OCI-LY1 (cell line): ENCODE results near the gene PPP1R18.

Source experiments
- EZH2 ChIP-seq: fragments of 200-600 bp; sonication (generic), shearing (Covaris generic); IDR thresholded peaks from 2 replicates; pipeline ENCODE4 v1.8.0; 2017; ENCODE audit warnings: borderline replicate concordance, mixed run types, mild to moderate bottlenecking, antibody characterized with exemption, low read length, moderate library complexity, mixed read lengths
- TF ChIP-seq, protein P1 (sequence below): fragments of 200-600 bp; sonication (generic), shearing (Covaris generic); IDR thresholded peaks from 2 replicates; pipeline ENCODE4 v1.5.1; 2017; ENCODE audit warnings: mild to moderate bottlenecking, antibody characterized with exemption, low read length, moderate library complexity, mixed read lengths

DNA sequence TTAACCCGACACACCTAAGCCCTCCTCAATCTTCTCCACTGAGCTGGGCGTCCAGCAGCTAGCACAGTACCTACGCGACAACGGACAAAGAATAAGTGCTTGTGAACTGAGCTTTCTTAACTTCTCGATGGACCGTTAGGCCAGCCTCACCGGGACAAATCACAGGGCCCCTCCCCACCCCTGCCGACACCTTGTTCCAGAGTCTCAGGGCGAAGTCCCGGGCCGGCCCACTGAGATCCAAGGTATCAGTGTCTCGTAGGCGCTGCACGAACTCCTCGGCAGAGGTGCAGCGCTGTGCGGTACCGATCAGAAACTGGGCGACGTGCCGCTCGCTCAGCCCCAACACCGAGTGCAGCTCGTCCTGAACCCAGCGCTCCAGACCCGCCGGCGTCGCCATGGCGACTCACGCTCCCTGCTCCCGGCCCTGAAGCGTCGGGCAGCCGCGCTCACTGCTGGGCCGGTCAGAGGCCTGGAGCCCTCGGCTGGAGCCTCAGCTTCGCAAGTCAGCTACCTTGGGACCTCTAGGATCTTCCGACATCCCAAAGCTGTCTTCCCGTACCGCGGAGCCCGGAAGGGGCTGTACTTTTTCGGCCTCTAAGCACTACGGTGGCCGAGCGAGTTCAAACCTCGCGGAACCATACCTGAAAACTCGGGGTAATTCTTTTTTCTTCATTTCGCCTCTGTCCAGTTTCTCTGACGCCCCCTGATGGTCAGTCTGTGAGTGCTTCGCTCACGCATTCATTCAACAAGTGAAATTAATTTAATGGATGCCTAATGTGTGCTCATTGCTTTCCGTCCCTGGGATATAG lies 13.8 kb downstream of the PPP1R18 start, which contains the start of gene DHX16:
- TF ChIP-seq, protein P1, sequence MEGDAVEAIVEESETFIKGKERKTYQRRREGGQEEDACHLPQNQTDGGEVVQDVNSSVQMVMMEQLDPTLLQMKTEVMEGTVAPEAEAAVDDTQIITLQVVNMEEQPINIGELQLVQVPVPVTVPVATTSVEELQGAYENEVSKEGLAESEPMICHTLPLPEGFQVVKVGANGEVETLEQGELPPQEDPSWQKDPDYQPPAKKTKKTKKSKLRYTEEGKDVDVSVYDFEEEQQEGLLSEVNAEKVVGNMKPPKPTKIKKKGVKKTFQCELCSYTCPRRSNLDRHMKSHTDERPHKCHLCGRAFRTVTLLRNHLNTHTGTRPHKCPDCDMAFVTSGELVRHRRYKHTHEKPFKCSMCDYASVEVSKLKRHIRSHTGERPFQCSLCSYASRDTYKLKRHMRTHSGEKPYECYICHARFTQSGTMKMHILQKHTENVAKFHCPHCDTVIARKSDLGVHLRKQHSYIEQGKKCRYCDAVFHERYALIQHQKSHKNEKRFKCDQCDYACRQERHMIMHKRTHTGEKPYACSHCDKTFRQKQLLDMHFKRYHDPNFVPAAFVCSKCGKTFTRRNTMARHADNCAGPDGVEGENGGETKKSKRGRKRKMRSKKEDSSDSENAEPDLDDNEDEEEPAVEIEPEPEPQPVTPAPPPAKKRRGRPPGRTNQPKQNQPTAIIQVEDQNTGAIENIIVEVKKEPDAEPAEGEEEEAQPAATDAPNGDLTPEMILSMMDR = peak; percentile 96
- TF ChIP-seq EZH2 = no peak
